Fibroblast of skin of right quadriceps (primary cell): ENCODE results near the gene RAB37.

Source experiments
- DNase-seq: peaks from one replicate; pipeline ENCODE4 v3.0.0-alpha.2; 2013

RAB37 gene

GRCh38 chr17:74780443-74781238 is 43.6 kb downstream of the RAB37 start:
- no peak for DNase-seq

DNA sequence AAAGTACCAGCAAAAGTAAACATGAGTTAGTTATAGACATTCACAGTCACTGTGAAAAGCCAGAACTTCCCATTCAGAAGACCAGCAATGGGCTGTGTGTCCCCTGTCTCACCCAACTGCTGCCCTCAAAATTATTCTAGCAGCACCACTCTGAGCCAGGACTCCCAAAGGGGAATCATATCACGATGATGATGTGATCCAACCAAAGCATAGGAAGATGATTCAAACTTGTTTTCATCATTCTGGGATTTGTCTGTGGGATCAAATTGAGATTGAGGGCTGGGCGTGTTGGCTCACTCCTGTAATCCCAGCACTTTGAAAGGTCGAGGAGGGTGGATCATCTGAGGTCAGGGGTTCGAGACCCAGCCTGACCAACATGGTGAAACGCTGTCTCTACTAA is 45.5 kb downstream of the RAB37 start:
- no peak for DNase-seq

DNA sequence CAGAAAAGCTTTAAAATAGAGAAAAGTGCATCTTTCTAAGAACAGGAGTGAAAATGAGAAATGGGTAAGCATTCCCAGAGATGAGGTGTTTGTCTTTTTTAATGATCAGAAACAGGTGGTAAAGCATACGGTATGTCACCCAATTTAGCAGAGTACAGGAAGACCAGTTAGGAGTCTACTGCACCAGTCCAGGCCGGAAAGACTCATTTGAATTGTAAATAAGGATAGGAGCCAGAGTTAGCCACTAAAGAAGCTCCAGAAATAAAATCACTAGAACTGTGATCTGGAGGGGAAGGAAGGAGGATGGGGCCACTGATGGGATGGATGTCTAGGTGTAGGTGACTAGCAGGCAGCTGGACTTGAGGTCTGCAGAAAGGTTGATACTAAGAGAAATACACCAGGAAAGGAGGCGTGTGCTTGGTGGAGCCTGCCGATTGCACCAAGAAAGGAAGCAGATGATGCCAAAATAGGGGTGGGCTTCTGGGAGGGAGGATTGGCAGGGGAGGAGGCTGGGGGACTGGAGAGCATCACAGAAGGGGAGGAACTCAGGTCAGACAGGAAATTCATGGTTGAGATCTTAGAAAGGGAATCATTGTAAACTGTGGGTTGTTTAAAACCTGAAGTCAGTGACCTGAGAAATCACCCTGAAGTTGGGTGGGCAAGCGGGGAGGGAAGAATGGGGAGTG is 47.2 kb downstream of the RAB37 start:
- no peak for DNase-seq

- DNase-seq, result no peak
Observed at GRCh38 chr17:74785096-74785980, 48.3 kb downstream of the RAB37 start.

DNA sequence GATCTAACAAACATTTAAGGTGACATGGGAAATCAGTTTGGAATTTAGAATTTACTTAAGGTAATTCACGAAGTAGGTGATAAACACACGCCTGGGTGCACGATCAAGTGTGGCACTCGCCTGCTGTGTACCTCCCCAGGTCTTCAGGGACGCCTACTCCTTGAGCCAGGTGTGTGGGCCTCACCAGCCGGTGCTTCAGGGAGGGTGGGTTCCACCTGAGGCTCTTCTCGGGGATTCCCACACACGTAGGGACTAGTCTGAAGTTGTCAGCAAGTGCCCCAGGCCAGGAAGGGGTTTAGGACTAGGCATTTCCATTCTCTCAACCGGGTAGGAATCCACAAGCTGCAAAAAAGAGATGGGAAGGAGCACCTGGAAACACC is 48.9 kb downstream of the RAB37 start:
- no peak for DNase-seq

GRCh38 chr17:74786431-74787055 is 49.5 kb downstream of the RAB37 start:
- DNase-seq, result no peak

DNA sequence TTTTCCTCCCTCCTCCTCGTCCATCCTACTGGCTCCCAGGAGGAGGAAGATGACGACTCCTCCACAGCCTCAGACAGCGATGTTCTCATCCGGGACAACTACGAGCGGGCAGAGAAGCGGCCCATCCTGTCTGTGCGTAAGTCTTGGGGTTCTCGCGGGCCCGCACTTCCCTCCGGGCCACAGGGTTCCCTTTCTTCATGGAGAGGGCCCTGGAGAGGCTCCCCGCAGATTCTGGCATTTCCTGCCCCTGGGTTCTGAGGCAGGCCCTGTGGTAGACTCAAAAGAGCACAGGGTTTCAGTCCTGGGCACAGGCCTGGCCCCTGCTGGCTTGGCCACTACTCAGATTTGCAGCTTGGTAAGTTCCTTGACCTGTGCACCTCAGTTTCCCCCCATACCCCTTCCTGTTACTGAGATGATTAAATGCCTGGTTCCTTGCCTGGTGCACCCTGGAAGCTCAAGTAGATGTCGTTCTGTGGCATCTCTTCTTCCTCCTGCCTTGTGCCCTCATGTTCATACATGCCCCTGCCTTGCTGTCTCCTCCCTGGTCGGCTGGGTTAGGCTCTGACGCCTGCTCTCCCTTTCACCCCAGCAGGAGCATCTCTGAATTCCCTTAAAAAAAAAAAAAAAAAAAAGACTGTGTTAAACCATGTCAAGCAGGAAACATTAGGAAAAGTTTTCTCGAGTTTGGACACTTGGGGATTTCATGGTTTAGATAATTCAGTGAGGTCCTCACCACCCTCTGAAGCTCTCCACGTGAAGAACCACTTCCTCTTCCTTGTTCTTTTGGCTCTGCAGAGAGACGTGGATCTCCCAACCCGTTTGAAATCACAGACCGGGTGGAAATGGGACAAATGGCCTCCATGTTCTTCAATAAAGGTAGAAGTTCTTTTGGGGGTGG is 53.4 kb downstream of the RAB37 start:
- DNase-seq, result no peak

DNA sequence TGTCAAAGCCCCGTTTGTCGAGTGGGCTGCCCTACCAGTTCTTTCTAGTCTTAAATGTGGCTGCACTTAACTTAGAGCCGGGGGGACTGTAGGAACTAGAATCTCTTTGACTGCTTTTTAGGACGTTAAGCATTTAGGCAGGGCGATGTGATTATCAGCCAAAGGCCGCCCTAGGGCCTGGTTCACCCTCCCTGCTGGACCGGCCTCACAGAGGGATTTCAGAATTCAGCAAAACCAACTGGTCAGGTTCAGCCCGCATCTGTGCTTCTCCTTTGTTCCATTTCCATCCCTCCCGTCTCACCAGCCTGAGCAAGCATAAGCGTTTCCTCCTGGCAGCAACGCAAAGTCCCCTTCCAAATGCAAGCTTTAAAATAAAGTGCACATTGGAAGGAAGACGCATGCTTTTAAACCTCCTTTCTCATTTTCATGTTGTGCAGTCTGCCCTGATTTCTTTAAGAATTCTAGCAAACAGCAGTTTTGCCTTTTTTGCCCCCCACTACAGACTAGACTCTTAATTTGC is 55.6 kb downstream of the RAB37 start:
- DNase-seq, result no peak

DNA sequence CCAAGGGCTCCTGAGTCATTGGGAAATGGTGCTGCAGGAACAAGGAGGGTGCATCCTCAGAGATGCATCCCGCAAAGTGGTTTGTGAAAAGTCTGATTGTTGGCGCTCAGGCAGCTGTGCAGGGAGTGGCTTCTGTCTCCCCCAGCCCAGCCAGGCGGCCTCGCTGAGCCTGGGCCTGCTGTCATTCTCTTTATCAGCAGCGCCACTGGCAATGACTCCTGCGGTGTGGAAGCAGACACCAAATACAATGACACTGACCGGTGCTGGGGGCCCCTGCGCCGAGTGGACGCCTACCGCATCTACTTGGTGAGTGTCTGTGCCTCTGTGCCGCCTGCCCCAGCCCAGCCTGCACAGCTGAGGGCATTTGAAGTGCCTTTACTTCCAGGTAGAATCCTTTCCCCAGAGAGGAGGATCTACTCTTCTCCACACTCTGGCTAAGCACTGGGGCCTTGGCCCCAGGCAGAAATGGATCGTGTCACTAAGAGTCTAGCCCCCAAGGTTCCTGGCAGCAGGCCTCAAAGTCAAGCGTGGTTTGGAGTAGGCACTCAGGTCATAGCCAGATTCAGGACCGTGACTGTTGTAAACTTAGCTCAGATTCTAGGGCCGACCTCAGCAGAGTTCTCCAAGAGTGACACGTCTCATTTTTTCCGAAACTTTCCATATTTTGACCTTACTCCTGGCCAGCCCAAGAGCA is 58.4 kb downstream of the RAB37 start:
- DNase-seq, result no peak

DNA sequence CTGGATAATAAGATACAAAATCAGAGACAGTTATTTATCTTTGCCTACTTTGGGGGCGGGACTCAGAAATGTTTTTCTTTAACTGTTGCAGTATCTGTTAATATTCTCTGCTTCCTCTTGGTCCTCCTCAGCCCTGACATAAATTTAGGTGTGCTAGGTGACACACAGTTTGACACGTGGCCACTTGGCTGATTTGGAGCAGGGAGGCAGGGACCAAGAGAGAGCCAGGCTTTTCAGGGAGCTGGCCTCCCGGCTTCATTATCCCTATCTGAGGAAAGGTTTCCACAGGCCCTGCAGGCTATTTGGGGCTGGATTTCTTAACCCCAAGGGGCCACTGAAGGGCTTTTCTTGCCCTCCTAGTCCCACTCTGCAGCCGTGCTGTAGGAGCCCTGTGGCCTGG is 59.2 kb downstream of the RAB37 start:
- DNase-seq, result no peak

- DNase-seq, result no peak
Observed at GRCh38 chr17:74796866-74797265, 59.8 kb downstream of the RAB37 start.
